Measurements from ENCODE around the gene TBC1D22A. TPM values are rescaled to one million over a fixed set of nuclear protein-coding genes. Genes with fewer than 3 reads are reported as not detected.

The TBC1D22A gene
- total RNA-seq, 4 donors from 2014 or later = 15.6 to 21.7 (median 20.5) TPM

- TF ChIP-seq, protein P1, sequence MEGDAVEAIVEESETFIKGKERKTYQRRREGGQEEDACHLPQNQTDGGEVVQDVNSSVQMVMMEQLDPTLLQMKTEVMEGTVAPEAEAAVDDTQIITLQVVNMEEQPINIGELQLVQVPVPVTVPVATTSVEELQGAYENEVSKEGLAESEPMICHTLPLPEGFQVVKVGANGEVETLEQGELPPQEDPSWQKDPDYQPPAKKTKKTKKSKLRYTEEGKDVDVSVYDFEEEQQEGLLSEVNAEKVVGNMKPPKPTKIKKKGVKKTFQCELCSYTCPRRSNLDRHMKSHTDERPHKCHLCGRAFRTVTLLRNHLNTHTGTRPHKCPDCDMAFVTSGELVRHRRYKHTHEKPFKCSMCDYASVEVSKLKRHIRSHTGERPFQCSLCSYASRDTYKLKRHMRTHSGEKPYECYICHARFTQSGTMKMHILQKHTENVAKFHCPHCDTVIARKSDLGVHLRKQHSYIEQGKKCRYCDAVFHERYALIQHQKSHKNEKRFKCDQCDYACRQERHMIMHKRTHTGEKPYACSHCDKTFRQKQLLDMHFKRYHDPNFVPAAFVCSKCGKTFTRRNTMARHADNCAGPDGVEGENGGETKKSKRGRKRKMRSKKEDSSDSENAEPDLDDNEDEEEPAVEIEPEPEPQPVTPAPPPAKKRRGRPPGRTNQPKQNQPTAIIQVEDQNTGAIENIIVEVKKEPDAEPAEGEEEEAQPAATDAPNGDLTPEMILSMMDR (IDR thresholded peaks at IDR 0.05) = no peak
- no peak for TF ChIP-seq POLR2A (IDR thresholded peaks at IDR 0.05)
- Histone ChIP-seq H3K27ac (no peak overlapping the region), H3K4me3 (no peak overlapping the region), H3K27me3 (no peaks in the 10 kb centered on the region), H3K9me3 (peaks cover 0 to 23% (median 11%) of the 10 kb centered on the region in 3 donors), H3K36me3 (peaks cover 0 to 24% (median 0%) of the 10 kb centered on the region in 3 donors), H3K4me1 (peaks cover 0 to 8% (median 0%) of the 10 kb centered on the region in 3 donors)
- intact Hi-C loops (cut with DNase I) = no loop called here
- DNase-seq = no peak
- WGBS, 2 donors = 96 to 100% methylated on average over 2 of the region's 2 CpGs
Observed at GRCh38 chr22:47076758-47077157, 314.3 kb downstream of the TBC1D22A start.

- H3K27ac ChIP-seq = no peak overlapping the region
- intact Hi-C loops (cut with DNase I) = no loop called here
- H3K36me3 ChIP-seq = peaks cover 0 to 3% (median 0%) of the 10 kb centered on the region in 3 donors
- DNase-seq = no peak
- H3K9me3 ChIP-seq = peaks cover 0 to 16% (median 8%) of the 10 kb centered on the region in 3 donors
- no peaks in the 10 kb centered on the region for H3K4me1 ChIP-seq
- H3K4me3 ChIP-seq = no peak overlapping the region
- H3K27me3 ChIP-seq = no peaks in the 10 kb centered on the region
- 65 to 82% methylated on average over 3 of the region's 3 CpGs for WGBS, 2 donors
- no peak for TF ChIP-seq POLR2A (IDR thresholded peaks at IDR 0.05)
- TF ChIP-seq, protein P1 (IDR thresholded peaks at IDR 0.05) = no peak
Observed at GRCh38 chr22:47080100-47080499, 317.6 kb downstream of the TBC1D22A start.

DNA sequence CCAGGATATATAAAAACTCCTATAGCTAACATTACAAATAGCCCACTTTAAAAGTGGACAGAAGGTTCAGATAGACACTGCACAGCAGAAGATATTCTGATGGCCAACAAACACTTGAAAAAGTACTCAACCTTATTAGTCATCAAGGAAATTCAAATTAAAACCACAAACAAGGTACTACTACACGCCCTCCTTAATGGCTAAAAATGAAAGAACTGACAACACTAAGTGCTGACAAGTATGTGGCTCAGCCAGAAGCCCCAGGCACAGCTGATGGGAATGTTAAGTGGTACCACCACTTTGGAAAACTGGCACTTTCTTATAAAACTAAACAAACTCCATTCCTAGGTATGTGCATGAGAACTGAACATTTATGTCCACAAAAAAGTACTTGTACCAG, 320.1 kb downstream of the TBC1D22A start:
- no peak for DNase-seq
- TF ChIP-seq POLR2A (IDR thresholded peaks at IDR 0.05) = no peak
- TF ChIP-seq, protein P1 (IDR thresholded peaks at IDR 0.05) = no peak
- H3K27ac ChIP-seq = no peak overlapping the region
- no peaks in the 10 kb centered on the region for H3K9me3 ChIP-seq
- no peaks in the 10 kb centered on the region for H3K36me3 ChIP-seq
- H3K4me3 ChIP-seq = no peak overlapping the region
- no peaks in the 10 kb centered on the region for H3K27me3 ChIP-seq
- WGBS, 2 donors = 59 to 71% methylated on average over 1 of the region's 1 CpG
- intact Hi-C loops (cut with DNase I) = no loop called here
- no peaks in the 10 kb centered on the region for H3K4me1 ChIP-seq

GRCh38 chr22:47083379-47083986, 321.0 kb downstream of the TBC1D22A start:
- TF ChIP-seq, protein P1 (IDR thresholded peaks at IDR 0.05) = no peak
- Histone ChIP-seq H3K4me3 (no peak overlapping the region), H3K36me3 (no peaks in the 10 kb centered on the region), H3K27me3 (no peaks in the 10 kb centered on the region), H3K4me1 (no peaks in the 10 kb centered on the region), H3K27ac (no peak overlapping the region), H3K9me3 (no peaks in the 10 kb centered on the region)
- no peak for DNase-seq
- intact Hi-C loops (cut with DNase I) = no loop called here
- 87 to 93% methylated on average over 10 to 13 of the region's 14 CpGs for WGBS, 2 donors

DNA sequence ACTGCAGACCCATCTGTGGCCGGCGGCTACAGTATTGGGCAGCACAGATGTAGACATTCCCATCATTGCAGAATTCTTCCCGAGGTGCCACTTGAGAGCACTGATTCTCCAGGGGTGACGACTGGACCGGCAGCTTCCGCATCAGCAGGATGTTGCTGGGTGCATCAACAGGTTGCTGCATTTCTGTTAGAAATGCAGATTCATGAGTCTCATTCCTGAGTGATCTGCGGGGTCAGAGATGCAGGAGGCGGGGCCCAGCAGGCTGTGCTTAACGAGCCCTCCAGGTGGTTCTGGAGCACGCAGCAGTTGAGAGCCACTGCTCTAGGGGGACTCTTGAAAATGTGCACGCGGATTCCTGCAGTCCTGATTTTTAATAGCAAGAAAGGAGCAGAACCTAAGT, 321.8 kb downstream of the TBC1D22A start:
- Histone ChIP-seq H3K27ac (no peak overlapping the region), H3K4me3 (no peak overlapping the region), H3K9me3 (no peaks in the 10 kb centered on the region), H3K4me1 (no peaks in the 10 kb centered on the region), H3K27me3 (no peaks in the 10 kb centered on the region), H3K36me3 (no peaks in the 10 kb centered on the region)
- intact Hi-C loops (cut with DNase I) = no loop called here
- DNase-seq = no peak
- TF ChIP-seq, protein P1 (IDR thresholded peaks at IDR 0.05) = no peak
- no peak for TF ChIP-seq POLR2A (IDR thresholded peaks at IDR 0.05)
- 66 to 84% methylated on average over 6 to 11 of the region's 12 CpGs for WGBS, 2 donors
